Astrocyte (in vitro differentiated cells and primary cell): Measurements from ENCODE around the gene ERG.

ENCODE experiments used
- CTCF ChIP-seq: IDR thresholded peaks from 2 replicates; pipeline ENCODE4 v1.5.1; 2011; ENCODE audit warnings: low read depth, mild to moderate bottlenecking, inconsistent platforms, low read length, moderate library complexity; ENCODE audit not compliant: insufficient read depth
- EZH2 ChIP-seq: IDR thresholded peaks from 2 replicates; pipeline ENCODE4 v1.6.1; 2012; ENCODE audit warnings: mild to moderate bottlenecking, low read length, inconsistent platforms; ENCODE audit not compliant: insufficient read depth

GRCh38 chr21:38477226-38477625 lies 21.1 kb downstream of the ERG start:
- TF ChIP-seq CTCF (no peak), EZH2 (no peak)
